Renal cortical epithelial cell (primary cell): ENCODE data around the gene TMOD2. TPM values are rescaled to one million over a fixed set of nuclear protein-coding genes. Genes with fewer than 3 reads are reported as not detected.
A peak's percentile ranks its signal among the peaks of the same experiment; 100 is the strongest.

ENCODE experiments used
- DNase-seq: peaks from one replicate; pipeline ENCODE4 v3.0.0-alpha.2; 2011; ENCODE audit warnings: low read depth
- total RNA-seq: library from RNA; depleted of rRNA; stranded (reverse); fragments of >200 nt; gene quantifications from 2 replicates; pipeline ENCODE4 v1.2.3, GENCODE V29; 2014

The TMOD2 gene
- total RNA-seq, 1 donor from 2014 or later = 3.8 TPM

GRCh38 chr15:51855612-51856011 lies 104.2 kb downstream of the TMOD2 start:
- DNase-seq = no peak

DNA sequence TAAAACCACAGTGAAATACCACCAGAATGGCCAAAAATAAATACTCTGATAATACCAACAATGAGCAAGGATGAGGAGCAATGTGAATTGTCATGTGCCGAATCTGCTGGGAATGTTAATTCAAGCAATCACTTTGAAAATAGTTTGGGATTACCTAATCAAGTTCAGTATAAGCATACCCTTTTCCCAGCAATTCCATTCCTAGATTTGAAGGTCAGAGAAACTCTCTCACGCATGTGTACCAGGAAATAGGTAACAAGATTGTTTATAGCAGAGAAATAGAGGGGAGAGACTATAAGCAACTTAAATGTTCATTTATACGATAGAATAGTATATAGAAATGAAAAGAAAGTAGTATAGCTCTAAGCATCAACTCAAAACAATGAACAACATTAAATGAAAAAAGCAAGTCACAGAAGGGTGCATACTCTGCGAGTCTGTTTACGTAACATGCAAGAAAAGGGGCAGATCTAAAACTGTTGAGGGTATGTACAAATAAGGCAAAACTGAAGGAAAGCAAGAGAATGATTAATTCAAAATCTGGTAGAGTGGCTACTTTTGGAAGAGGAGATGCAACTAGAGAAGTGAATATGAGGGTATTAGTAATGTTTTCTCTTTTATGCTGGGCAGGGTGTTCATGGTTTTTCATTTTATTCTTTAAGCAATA lies 105.5 kb downstream of the TMOD2 start:
- DNase-seq = no peak

DNA sequence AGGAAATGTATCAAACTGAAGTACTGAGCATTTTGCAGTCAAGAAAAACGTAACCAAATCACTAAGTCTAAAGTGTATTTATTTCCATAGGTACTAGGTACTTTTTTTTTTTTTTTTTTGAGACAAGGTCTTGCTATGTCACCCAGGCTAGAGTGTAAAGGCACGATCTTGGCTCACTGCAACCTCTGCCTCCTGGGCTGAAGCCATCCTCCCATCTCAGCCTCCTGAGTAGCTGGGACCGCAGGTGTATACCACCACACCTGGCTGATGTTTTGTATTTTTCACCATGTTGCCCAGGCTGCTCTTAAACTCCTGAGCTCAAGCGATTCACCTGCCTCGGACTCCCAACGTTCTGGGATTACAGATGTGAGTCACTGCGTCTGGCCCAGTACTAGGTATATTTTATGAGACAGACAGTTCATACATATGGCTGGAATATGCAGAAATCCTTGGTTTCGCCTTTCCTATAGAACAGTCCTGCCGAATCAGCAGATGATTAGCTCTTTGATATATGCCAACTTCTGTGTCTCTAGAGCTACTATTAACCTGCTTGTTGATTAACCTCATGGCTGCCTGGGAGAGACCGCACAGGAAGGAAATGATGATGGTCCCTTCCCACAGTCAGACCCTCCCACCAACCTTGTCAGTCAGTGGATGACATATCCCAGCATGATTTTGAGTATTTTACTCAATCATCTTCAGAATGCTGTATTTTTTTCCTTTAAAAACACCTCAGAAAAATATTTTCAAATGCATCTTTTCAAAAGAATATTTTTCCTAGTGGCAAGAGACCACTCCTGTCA lies 110.4 kb downstream of the TMOD2 start:
- DNase-seq = peak; percentile 41

- DNase-seq = no peak
These were observed 111.7 kb downstream of the TMOD2 start for GRCh38 chr15:51863131-51863530.

- DNase-seq = peak; percentile 96
These were observed 113.1 kb downstream of the TMOD2 start for GRCh38 chr15:51864408-51865056.

GRCh38 chr15:51865317-51865716 lies 113.9 kb downstream of the TMOD2 start:
- DNase-seq = no peak

Other genes with a start within 250 kb of the TMOD2 start
- gene DMXL2, start 128.8 kb upstream of the TMOD2 start, total RNA-seq = 13.9 and 25.9 TPM in 2 replicates
- gene SCG3, start 70.1 kb upstream of the TMOD2 start, total RNA-seq = 0.05 TPM in 1 of 2 replicates, not detected in the other
- 7.5 and 10.6 TPM in 2 replicates for gene LYSMD2, start 13.9 kb upstream of the TMOD2 start, total RNA-seq
- gene TMOD3, start 78.1 kb downstream of the TMOD2 start, total RNA-seq = 71.9 and 106 TPM in 2 replicates
- gene LEO1, start 220.2 kb downstream of the TMOD2 start, total RNA-seq = 18.8 and 49.9 TPM in 2 replicates